PFSK-1 (cell line): ENCODE results near the gene SYT14.

Experiments
- FOXP2 ChIP-seq: optimal IDR thresholded peaks from 2 replicates; pipeline ENCODE3; 2011; ENCODE audit warnings: borderline replicate concordance, control low read depth, inconsistent platforms; ENCODE audit not compliant: insufficient read depth; ENCODE audit errors: extremely low read length, extremely low read depth
- POLR2AphosphoS5 ChIP-seq: IDR thresholded peaks from 2 replicates; pipeline ENCODE4 v1.6.1; 2012; ENCODE audit warnings: low read depth, mild to moderate bottlenecking, control low read depth, low read length, moderate library complexity
- SIN3A ChIP-seq: IDR thresholded peaks from 2 replicates; pipeline ENCODE4 v1.6.1; 2012; ENCODE audit warnings: mild to moderate bottlenecking, low read length, moderate library complexity, borderline replicate concordance; ENCODE audit not compliant: insufficient read depth
- TAF1 ChIP-seq: IDR thresholded peaks from 2 replicates; pipeline ENCODE4 v1.6.1; 2012; ENCODE audit warnings: low read length, control low read depth, borderline replicate concordance; ENCODE audit not compliant: insufficient read depth
- TF ChIP-seq, protein P1 (sequence below), 2 experiments: IDR thresholded peaks; 2 replicates each; pipeline versions ENCODE4 v1.6.1 to v1.8.0; 2011 to 2012; ENCODE audit warnings: low read depth in 2 of 2, low read length in 2 of 2, control low read depth in 1 of 2, inconsistent platforms in 1 of 2, mild to moderate bottlenecking in 1 of 2, moderate library complexity in 1 of 2; ENCODE audit not compliant: insufficient read depth in 1 of 2

The SYT14 gene

DNA sequence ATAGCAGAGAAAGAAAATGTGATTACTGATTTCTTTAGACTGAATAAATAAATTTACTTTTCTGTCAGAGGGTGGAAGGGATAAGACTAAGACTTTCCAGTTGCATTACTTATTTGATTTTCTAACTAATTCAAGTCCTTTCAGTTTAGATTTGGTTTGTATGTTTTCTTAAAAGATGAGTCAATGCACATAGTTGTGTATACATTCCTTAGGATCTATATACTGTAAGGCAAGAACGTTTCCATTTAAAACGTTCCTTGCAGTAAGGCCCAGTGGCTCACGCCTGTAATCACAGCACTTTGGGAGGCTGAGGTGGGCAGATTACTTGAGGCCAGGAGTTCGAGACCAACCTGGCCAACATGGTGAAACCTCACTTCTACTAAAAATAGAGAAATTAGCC lies 280.0 kb downstream of the SYT14 start:
- TF ChIP-seq SIN3A (no peak), FOXP2 (no peak), TAF1 (no peak), POLR2AphosphoS5 (no peak)
- TF ChIP-seq, protein P1, sequence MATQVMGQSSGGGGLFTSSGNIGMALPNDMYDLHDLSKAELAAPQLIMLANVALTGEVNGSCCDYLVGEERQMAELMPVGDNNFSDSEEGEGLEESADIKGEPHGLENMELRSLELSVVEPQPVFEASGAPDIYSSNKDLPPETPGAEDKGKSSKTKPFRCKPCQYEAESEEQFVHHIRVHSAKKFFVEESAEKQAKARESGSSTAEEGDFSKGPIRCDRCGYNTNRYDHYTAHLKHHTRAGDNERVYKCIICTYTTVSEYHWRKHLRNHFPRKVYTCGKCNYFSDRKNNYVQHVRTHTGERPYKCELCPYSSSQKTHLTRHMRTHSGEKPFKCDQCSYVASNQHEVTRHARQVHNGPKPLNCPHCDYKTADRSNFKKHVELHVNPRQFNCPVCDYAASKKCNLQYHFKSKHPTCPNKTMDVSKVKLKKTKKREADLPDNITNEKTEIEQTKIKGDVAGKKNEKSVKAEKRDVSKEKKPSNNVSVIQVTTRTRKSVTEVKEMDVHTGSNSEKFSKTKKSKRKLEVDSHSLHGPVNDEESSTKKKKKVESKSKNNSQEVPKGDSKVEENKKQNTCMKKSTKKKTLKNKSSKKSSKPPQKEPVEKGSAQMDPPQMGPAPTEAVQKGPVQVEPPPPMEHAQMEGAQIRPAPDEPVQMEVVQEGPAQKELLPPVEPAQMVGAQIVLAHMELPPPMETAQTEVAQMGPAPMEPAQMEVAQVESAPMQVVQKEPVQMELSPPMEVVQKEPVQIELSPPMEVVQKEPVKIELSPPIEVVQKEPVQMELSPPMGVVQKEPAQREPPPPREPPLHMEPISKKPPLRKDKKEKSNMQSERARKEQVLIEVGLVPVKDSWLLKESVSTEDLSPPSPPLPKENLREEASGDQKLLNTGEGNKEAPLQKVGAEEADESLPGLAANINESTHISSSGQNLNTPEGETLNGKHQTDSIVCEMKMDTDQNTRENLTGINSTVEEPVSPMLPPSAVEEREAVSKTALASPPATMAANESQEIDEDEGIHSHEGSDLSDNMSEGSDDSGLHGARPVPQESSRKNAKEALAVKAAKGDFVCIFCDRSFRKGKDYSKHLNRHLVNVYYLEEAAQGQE (IDR thresholded peaks at IDR 0.05; ENCODE audit: insufficient read depth in 1 of 2, low read depth in 2 of 2, low read length in 2 of 2): no peak
